NB4 (cell line): Measurements from ENCODE around the gene PLA2G2C.

Experiments used
- CTCF ChIP-seq: IDR thresholded peaks from one replicate; pipeline ENCODE4 v1.5.1; 2012; ENCODE audit warnings: low read depth, low read length
- POLR2A ChIP-seq: IDR thresholded peaks from 2 replicates; pipeline ENCODE4 v1.6.1; 2011; ENCODE audit warnings: mild to moderate bottlenecking; ENCODE audit not compliant: insufficient read length; ENCODE audit errors: extremely low read depth

- TF ChIP-seq POLR2A (no peak), CTCF (no peak)
Measured at GRCh38 chr1:20119347-20119746, 67.0 kb downstream of the PLA2G2C start, which contains the start of gene PLA2G2D.
